Esophagus muscularis mucosa (tissue), 4 donors: ENCODE results near the gene OSBP2. TPM values are rescaled to one million over a fixed set of nuclear protein-coding genes. Genes with fewer than 3 reads are reported as not detected.

Experiments
- DNase-seq: peaks from one replicate; pipeline ENCODE4 v3.0.0-alpha.2; 2017; ENCODE audit errors: extremely low spot score
- H3K27ac ChIP-seq, 4 donors: fragments of 200-600 bp; sonication (generic); replicated peaks in 1 of 4; 1 replicate in 3 of 4; 2 replicates in 1 of 4; pipeline ENCODE4 v1.5.1; 2016 to 2019; ENCODE audit warnings: mild to moderate bottlenecking in 1 of 4
- H3K27me3 ChIP-seq, 4 donors: fragments of 200-600 bp; sonication (generic); one replicate each; pipeline versions ENCODE4 v1.5.1 to v1.6.0; 2016 to 2019
- H3K36me3 ChIP-seq, 4 donors: fragments of 200-600 bp; sonication (generic); one replicate each; pipeline ENCODE4 v1.5.1; 2016 to 2019
- H3K4me1 ChIP-seq, 4 donors: fragments of 200-600 bp; sonication (generic); one replicate each; pipeline ENCODE4 v1.5.1; 2016 to 2019
- H3K4me3 ChIP-seq, 4 donors: fragments of 200-600 bp; sonication (generic); 1 replicate in 2 of 4; 2 replicates in 2 of 4; pipeline ENCODE4 v1.5.1; 2016 to 2019; ENCODE audit warnings: mild to moderate bottlenecking in 4 of 4, moderate library complexity in 1 of 4
- H3K9me3 ChIP-seq, 4 donors: fragments of 200-600 bp; sonication (generic); 1 replicate in 3 of 4; 2 replicates in 1 of 4; pipeline ENCODE4 v1.5.1; 2016 to 2019
- CTCF ChIP-seq, 3 experiments: fragments of 200-600 bp in 2 of 3; fragments of 450-650 bp in 1 of 3; sonication (generic) in 2 of 3; IDR thresholded peaks; one replicate each; pipeline ENCODE4 v1.5.1; 2017 to 2019; ENCODE audit warnings: antibody characterized with exemption in 3 of 3, mild to moderate bottlenecking in 2 of 3, moderate library complexity in 1 of 3
- EP300 ChIP-seq: sonication (generic); formaldehyde crosslinking; IDR thresholded peaks from one replicate; pipeline ENCODE4 v1.6.1; 2017; ENCODE audit warnings: antibody characterized with exemption
- POLR2A ChIP-seq: fragments of 450-650 bp; IDR thresholded peaks from one replicate; pipeline ENCODE4 v1.6.1; 2017; ENCODE audit warnings: antibody characterized with exemption, moderate library complexity, mild to moderate bottlenecking, low read depth
- POLR2AphosphoS5 ChIP-seq, 2 donors: sonication (generic); formaldehyde crosslinking; IDR thresholded peaks; one replicate each; pipeline ENCODE4 v1.6.1; 2017; ENCODE audit warnings: antibody characterized with exemption in 2 of 2
- WGBS: methylation state at CpG from one replicate; pipeline ENCODE4 v1.1.5; 2018; 5-methylcytosine and 5-hydroxymethylcytosine counted together
- intact Hi-C: fragments of 100-400 bp; cut with DNase I; formaldehyde crosslinking; loops from one replicate; pipeline ENCODE4 v1.15.1; 2023
- total RNA-seq, 4 donors: library from RNA; depleted of rRNA; stranded (reverse); fragments of >200 nt; gene quantifications; one replicate each; pipeline versions ENCODE4 v1.1.0 to v1.2.1, GENCODE V29; 2016

OSBP2 gene
- total RNA-seq, 4 donors from 2014 or later, result 0.42 to 4.6 (median 2.9) TPM

GRCh38 chr22:30905696-30906341, 211.1 kb downstream of the OSBP2 start:
- DNase-seq, result peak; percentile 77
- Histone ChIP-seq H3K4me1 (no peaks in the 10 kb centered on the region), H3K27me3 (no peaks in the 10 kb centered on the region), H3K4me3 (no peak overlapping the region), H3K36me3 (peaks cover 0 to 34% (median 11%) of the 10 kb centered on the region in 4 donors), H3K9me3 (no peaks in the 10 kb centered on the region), H3K27ac (no peak overlapping the region)
- 96% methylated on average over 48 of the region's 49 CpGs for WGBS
- TF ChIP-seq POLR2AphosphoS5 (IDR thresholded peaks at IDR 0.05) (no peak), POLR2A (no peak), EP300 (no peak), CTCF (IDR thresholded peaks at IDR 0.05) (no peak)
- intact Hi-C loops, result no loop called here

- peak; percentile 4 for DNase-seq
- over 99% methylated on average over 9 of the region's 9 CpGs for WGBS
- Histone ChIP-seq H3K27me3 (no peaks in the 10 kb centered on the region), H3K27ac (no peak overlapping the region), H3K4me3 (no peak overlapping the region), H3K4me1 (no peaks in the 10 kb centered on the region), H3K9me3 (no peaks in the 10 kb centered on the region), H3K36me3 (peaks cover 0 to 34% (median 11%) of the 10 kb centered on the region in 4 donors)
- TF ChIP-seq EP300 (no peak), POLR2A (no peak), CTCF (IDR thresholded peaks at IDR 0.05) (no peak), POLR2AphosphoS5 (IDR thresholded peaks at IDR 0.05) (no peak)
- intact Hi-C loops, result no loop called here
Measured at GRCh38 chr22:30906411-30906810, 211.7 kb downstream of the OSBP2 start.

- Histone ChIP-seq H3K27ac (no peak overlapping the region), H3K4me3 (no peak overlapping the region), H3K36me3 (peaks cover 0 to 34% (median 11%) of the 10 kb centered on the region in 4 donors), H3K4me1 (no peaks in the 10 kb centered on the region), H3K27me3 (no peaks in the 10 kb centered on the region), H3K9me3 (no peaks in the 10 kb centered on the region)
- no CpG with 5 or more reads among the region's 1 CpG for WGBS
- TF ChIP-seq CTCF (IDR thresholded peaks at IDR 0.05), result no peak
- TF ChIP-seq POLR2AphosphoS5 (IDR thresholded peaks at IDR 0.05), result no peak
- TF ChIP-seq EP300, result no peak
- no peak for TF ChIP-seq POLR2A
- peak; percentile 80 for DNase-seq
- intact Hi-C loops, result no loop called here
Measured at GRCh38 chr22:30906946-30907345, 212.3 kb downstream of the OSBP2 start.

- Histone ChIP-seq H3K4me1 (no peaks in the 10 kb centered on the region), H3K27me3 (no peaks in the 10 kb centered on the region), H3K36me3 (peaks cover 0 to 30% (median 11%) of the 10 kb centered on the region in 4 donors), H3K27ac (no peak overlapping the region), H3K4me3 (no peak overlapping the region), H3K9me3 (no peaks in the 10 kb centered on the region)
- TF ChIP-seq POLR2AphosphoS5 (IDR thresholded peaks at IDR 0.05), result no peak
- TF ChIP-seq CTCF (IDR thresholded peaks at IDR 0.05), result no peak
- intact Hi-C loops, result no loop called here
- DNase-seq, result peak; percentile 53
- 92% methylated on average over 5 of the region's 6 CpGs for WGBS
Measured at GRCh38 chr22:30908051-30908461, 213.4 kb downstream of the OSBP2 start.

- Histone ChIP-seq H3K4me3 (no peak overlapping the region), H3K36me3 (peaks cover 0 to 20% (median 5%) of the 10 kb centered on the region in 4 donors), H3K27me3 (no peaks in the 10 kb centered on the region), H3K4me1 (no peaks in the 10 kb centered on the region), H3K27ac (no peak overlapping the region), H3K9me3 (no peaks in the 10 kb centered on the region)
- TF ChIP-seq POLR2A (no peak), CTCF (IDR thresholded peaks at IDR 0.05) (no peak), POLR2AphosphoS5 (IDR thresholded peaks at IDR 0.05) (no peak), EP300 (no peak)
- DNase-seq, result peak; percentile 88
- 95% methylated on average over 4 of the region's 5 CpGs for WGBS
- intact Hi-C loops, result no loop called here
Measured at GRCh38 chr22:30909306-30909705, 214.6 kb downstream of the OSBP2 start.
